MM.1S (cell line): ENCODE results near the gene TNFRSF14.

Experiments used
- CTCF ChIP-seq: fragments of 300-600 bp; sonication (generic); IDR thresholded peaks from 2 replicates; pipeline ENCODE4 v1.5.1; 2016; ENCODE audit warnings: antibody characterized with exemption, low read length, mixed read lengths
- EZH2 ChIP-seq: fragments of 300-600 bp; sonication (generic); optimal IDR thresholded peaks from 2 replicates; pipeline ENCODE3; 2017; ENCODE audit warnings: low read depth, mild to moderate bottlenecking, antibody characterized with exemption, low read length, mixed read lengths
- EZH2phosphoT487 ChIP-seq: fragments of 300-600 bp; sonication (generic); IDR thresholded peaks from 2 replicates; pipeline ENCODE4 v1.6.1; 2018; ENCODE audit warnings: antibody characterized with exemption, low read length

DNA sequence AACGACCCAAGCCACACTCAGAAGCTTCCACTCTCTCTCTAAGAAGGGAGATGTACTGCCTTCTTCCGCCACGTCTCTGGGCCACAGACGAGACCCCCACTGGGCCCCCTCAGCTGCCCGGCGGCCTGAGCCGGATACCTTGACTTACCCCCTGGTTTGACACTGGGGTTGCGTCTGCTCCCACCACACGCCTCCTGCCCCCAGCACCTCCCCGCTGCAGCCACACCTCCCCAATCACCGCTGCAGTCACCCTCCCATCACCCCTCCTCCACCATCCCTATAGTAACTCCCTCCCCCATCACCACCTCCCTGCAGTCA, 40.4 kb upstream of the TNFRSF14 start:
- no peak for TF ChIP-seq CTCF
- no peak for TF ChIP-seq EZH2
- no peak for TF ChIP-seq EZH2phosphoT487
